Spleen (tissue), 13 donors: ENCODE results near the gene BPIFA1. TPM values are rescaled to one million over a fixed set of nuclear protein-coding genes. Genes with fewer than 3 reads are reported as not detected.

Source experiments
- DNase-seq: peaks from one replicate; pipeline ENCODE4 v3.0.0-alpha.2; 2020
- H3K27ac ChIP-seq, 8 donors: fragments of 200-600 bp; sonication (generic) in 7 of 8; 1 replicate in 4 of 8; 2 replicates in 4 of 8; pipeline versions ENCODE4 v1.5.0 to v1.8.0; 2016 to 2021; ENCODE audit warnings: inconsistent platforms in 4 of 8, mild to moderate bottlenecking in 4 of 8, moderate library complexity in 1 of 8
- H3K27me3 ChIP-seq, 7 donors: fragments of 200-600 bp; sonication (generic) in 6 of 7; replicated peaks in 1 of 7; 1 replicate in 4 of 7; 2 replicates in 3 of 7; pipeline versions ENCODE4 v1.5.0 to v1.8.0; 2016 to 2021; ENCODE audit warnings: inconsistent platforms in 3 of 7, mild to moderate bottlenecking in 1 of 7
- H3K36me3 ChIP-seq, 6 donors: fragments of 200-600 bp; sonication (generic) in 5 of 6; 1 replicate in 4 of 6; 2 replicates in 2 of 6; pipeline versions ENCODE4 v1.5.0 to v1.8.0; 2016 to 2021; ENCODE audit warnings: inconsistent platforms in 2 of 6
- H3K4me1 ChIP-seq, 6 donors: fragments of 200-600 bp; sonication (generic) in 5 of 6; 1 replicate in 3 of 6; 2 replicates in 3 of 6; pipeline versions ENCODE4 v1.5.0 to v1.8.0; 2016 to 2021; ENCODE audit warnings: inconsistent platforms in 3 of 6
- H3K4me3 ChIP-seq, 8 donors: fragments of 200-600 bp; sonication (generic) in 7 of 8; 1 replicate in 4 of 8; 2 replicates in 4 of 8; pipeline versions ENCODE4 v1.5.0 to v1.8.0; 2016 to 2021; ENCODE audit warnings: inconsistent platforms in 4 of 8, mild to moderate bottlenecking in 4 of 8, moderate library complexity in 2 of 8
- H3K9me3 ChIP-seq, 8 donors: fragments of 200-600 bp; sonication (generic) in 7 of 8; 1 replicate in 4 of 8; 2 replicates in 4 of 8; pipeline versions ENCODE4 v1.5.0 to v1.8.0; 2016 to 2021; ENCODE audit warnings: inconsistent platforms in 4 of 8
- POLR2A ChIP-seq, 3 donors: fragments of 450-650 bp; IDR thresholded peaks; one replicate each; pipeline ENCODE4 v1.5.1; 2017; ENCODE audit warnings: antibody characterized with exemption in 3 of 3, mild to moderate bottlenecking in 1 of 3
- POLR2AphosphoS5 ChIP-seq, 3 donors: sonication (generic); formaldehyde crosslinking; IDR thresholded peaks; one replicate each; pipeline ENCODE4 v1.5.1; 2017; ENCODE audit warnings: antibody characterized with exemption in 3 of 3
- WGBS, 5 donors: extraction: QIAGEN DNeasy Blood & Tissue Kit in 3 of 5; methylation state at CpG; one replicate each; pipeline versions ENCODE4 v1.1.5 to v1.1.7; 2013 to 2018; 5-methylcytosine and 5-hydroxymethylcytosine counted together
- intact Hi-C: fragments of 100-400 bp; cut with DNase I; formaldehyde crosslinking; loops from one replicate; pipeline ENCODE4 v1.15.0; 2023; ENCODE audit warnings: low total_unique reads
- long read RNA-seq, 2 donors: transcript quantifications; one replicate each; lab custom pipeline, GENCODE V29; 2026
- polyA plus RNA-seq, 3 donors: library from polyadenylated mRNA; stranded (reverse); fragments of 200-250 nt; gene quantifications; one replicate each; pipeline ENCODE4 v1.2.1, GENCODE V29; 2013
- total RNA-seq, 7 donors: library from RNA; depleted of rRNA in 3 of 7; stranded (reverse); fragments of >200 nt in 3 of 7; fragmentation: NEBNext Ultra II Directional in 4 of 7; extraction: Animal tissue kit (Norgen Biotek cat#: 25700) in 4 of 7; gene quantifications; one replicate each; pipeline versions ENCODE4 v1.1.0 to v1.2.1, GENCODE V29; 2016 to 2021
- TF ChIP-seq, protein P1 (sequence below), 11 experiments: fragments of 200-600 bp in 7 of 11; fragments of 450-650 bp in 4 of 11; sonication (generic) in 4 of 11; IDR thresholded peaks in 8 of 11; conservative IDR thresholded peaks in 3 of 11; 1 replicate in 7 of 11; 2 replicates in 4 of 11; pipeline versions ENCODE4 v1.4.0 to v1.8.0; 2016 to 2021; ENCODE audit warnings: antibody characterized with exemption in 11 of 11, inconsistent platforms in 4 of 11, mild to moderate bottlenecking in 1 of 11
- donor health status: healthy with polysubstance abuse.
- donor health status: DM: no; HTN: no; CAD: no; lungs with moderate emphysema.
- donor health status: DM: no; HTN: no; CAD: no.
- donor health status: Bipolar disorder and iron deficiency.
- donor health status: healthy.
- donor health status: DM: no; HTN: no; CAD: no.
- donor health status: DM: yes; HTN: yes; CAD: no.

The BPIFA1 gene
- total RNA-seq (not detected), polyA plus RNA-seq (not detected)
- long read RNA-seq, donor 1, result 0 reads
- long read RNA-seq, donor 2, result 0 reads

GRCh38 chr20:33235696-33236095, at the start of gene BPIFA1:
BPIFA1 (plus strand) TSS chr20:33235996; CDS start chr20:33237712, 1,716 bp downstream.
- WGBS, 5 donors, result 59 to 73% (median 64%) methylated on average over 5 of the region's 5 CpGs
- no peak for DNase-seq
- intact Hi-C loops, result no loop called here
- peaks cover 0 to 69% (median 0%) of the 10 kb centered on the region in 7 donors for H3K27me3 ChIP-seq
- H3K9me3 ChIP-seq, result no peaks in the 10 kb centered on the region
- no peaks in the 10 kb centered on the region for H3K4me1 ChIP-seq
- TF ChIP-seq POLR2AphosphoS5 (IDR thresholded peaks at IDR 0.05) (no peak), POLR2A (IDR thresholded peaks at IDR 0.05) (no peak)
- TF ChIP-seq, protein P1, sequence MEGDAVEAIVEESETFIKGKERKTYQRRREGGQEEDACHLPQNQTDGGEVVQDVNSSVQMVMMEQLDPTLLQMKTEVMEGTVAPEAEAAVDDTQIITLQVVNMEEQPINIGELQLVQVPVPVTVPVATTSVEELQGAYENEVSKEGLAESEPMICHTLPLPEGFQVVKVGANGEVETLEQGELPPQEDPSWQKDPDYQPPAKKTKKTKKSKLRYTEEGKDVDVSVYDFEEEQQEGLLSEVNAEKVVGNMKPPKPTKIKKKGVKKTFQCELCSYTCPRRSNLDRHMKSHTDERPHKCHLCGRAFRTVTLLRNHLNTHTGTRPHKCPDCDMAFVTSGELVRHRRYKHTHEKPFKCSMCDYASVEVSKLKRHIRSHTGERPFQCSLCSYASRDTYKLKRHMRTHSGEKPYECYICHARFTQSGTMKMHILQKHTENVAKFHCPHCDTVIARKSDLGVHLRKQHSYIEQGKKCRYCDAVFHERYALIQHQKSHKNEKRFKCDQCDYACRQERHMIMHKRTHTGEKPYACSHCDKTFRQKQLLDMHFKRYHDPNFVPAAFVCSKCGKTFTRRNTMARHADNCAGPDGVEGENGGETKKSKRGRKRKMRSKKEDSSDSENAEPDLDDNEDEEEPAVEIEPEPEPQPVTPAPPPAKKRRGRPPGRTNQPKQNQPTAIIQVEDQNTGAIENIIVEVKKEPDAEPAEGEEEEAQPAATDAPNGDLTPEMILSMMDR (IDR thresholded peaks at IDR 0.05 in 8 of 11, conservative IDR thresholded peaks at IDR 0.05 in 3 of 11), result no peak
- H3K36me3 ChIP-seq, result no peaks in the 10 kb centered on the region
- H3K27ac ChIP-seq, result no peak within 1 kb of the TSS
- H3K4me3 ChIP-seq, result no peak within 1 kb of the TSS

- no peak overlapping the region for H3K4me3 ChIP-seq
- TF ChIP-seq, protein P1 (IDR thresholded peaks at IDR 0.05 in 8 of 11, conservative IDR thresholded peaks at IDR 0.05 in 3 of 11), result no peak
- no peak for TF ChIP-seq POLR2AphosphoS5 (IDR thresholded peaks at IDR 0.05)
- TF ChIP-seq POLR2A (IDR thresholded peaks at IDR 0.05), result no peak
- intact Hi-C loops, result no loop called here
- peaks cover 0 to 18% (median 0%) of the 10 kb centered on the region in 7 donors for H3K27me3 ChIP-seq
- no peak for DNase-seq
- no peak overlapping the region for H3K27ac ChIP-seq
- H3K9me3 ChIP-seq, result peaks cover 0 to 7% (median 2%) of the 10 kb centered on the region in 8 donors
- 76 to 84% (median 77%) methylated on average over 4 of the region's 4 CpGs for WGBS, 5 donors
- no peaks in the 10 kb centered on the region for H3K36me3 ChIP-seq
- no peaks in the 10 kb centered on the region for H3K4me1 ChIP-seq
Observed at GRCh38 chr20:33187491-33187890, 48.3 kb upstream of the BPIFA1 start.

GRCh38 chr20:33188421-33188820, 47.4 kb upstream of the BPIFA1 start:
- 76 to 88% (median 85%) methylated on average over 9 of the region's 9 CpGs for WGBS, 5 donors
- no peak overlapping the region for H3K27ac ChIP-seq
- intact Hi-C loops, result no loop called here
- H3K4me3 ChIP-seq, result no peak overlapping the region
- H3K27me3 ChIP-seq, result peaks cover 0 to 21% (median 0%) of the 10 kb centered on the region in 7 donors
- H3K4me1 ChIP-seq, result no peaks in the 10 kb centered on the region
- peaks cover 0 to 2% (median 0%) of the 10 kb centered on the region in 8 donors for H3K9me3 ChIP-seq
- TF ChIP-seq, protein P1 (IDR thresholded peaks at IDR 0.05 in 8 of 11, conservative IDR thresholded peaks at IDR 0.05 in 3 of 11), result no peak
- TF ChIP-seq POLR2A (IDR thresholded peaks at IDR 0.05), result no peak
- TF ChIP-seq POLR2AphosphoS5 (IDR thresholded peaks at IDR 0.05), result no peak
- H3K36me3 ChIP-seq, result no peaks in the 10 kb centered on the region
- DNase-seq, result no peak

GRCh38 chr20:33191484-33191883, 44.3 kb upstream of the BPIFA1 start:
- intact Hi-C loops, result no loop called here

More at GRCh38 chr20:33191484-33191883, 44.3 kb upstream of the BPIFA1 start:
- H3K27me3 ChIP-seq, result peaks cover 0 to 43% (median 0%) of the 10 kb centered on the region in 7 donors
- H3K4me3 ChIP-seq, result no peak overlapping the region
- TF ChIP-seq POLR2A (IDR thresholded peaks at IDR 0.05), result no peak
- TF ChIP-seq POLR2AphosphoS5 (IDR thresholded peaks at IDR 0.05), result no peak
- no peaks in the 10 kb centered on the region for H3K36me3 ChIP-seq
- no peaks in the 10 kb centered on the region for H3K9me3 ChIP-seq
- no peak for DNase-seq
- no peak overlapping the region for H3K27ac ChIP-seq
- no peaks in the 10 kb centered on the region for H3K4me1 ChIP-seq
- WGBS, 5 donors, result 53 to 68% (median 62%) methylated on average over 3 of the region's 3 CpGs
